Esophagus muscularis mucosa (tissue), 4 donors: ENCODE results near the gene SH2D6.

Experiments
- EP300 ChIP-seq: sonication (generic); formaldehyde crosslinking; IDR thresholded peaks from one replicate; pipeline ENCODE4 v1.6.1; 2017; ENCODE audit warnings: antibody characterized with exemption
- POLR2A ChIP-seq: fragments of 450-650 bp; IDR thresholded peaks from one replicate; pipeline ENCODE4 v1.6.1; 2017; ENCODE audit warnings: antibody characterized with exemption, moderate library complexity, mild to moderate bottlenecking, low read depth
- POLR2AphosphoS5 ChIP-seq, 2 donors: sonication (generic); formaldehyde crosslinking; IDR thresholded peaks; one replicate each; pipeline ENCODE4 v1.6.1; 2017; ENCODE audit warnings: antibody characterized with exemption in 2 of 2
- TF ChIP-seq, protein P1 (sequence below), 3 experiments: fragments of 200-600 bp in 2 of 3; fragments of 450-650 bp in 1 of 3; sonication (generic) in 2 of 3; IDR thresholded peaks; one replicate each; pipeline ENCODE4 v1.5.1; 2017 to 2019; ENCODE audit warnings: antibody characterized with exemption in 3 of 3, mild to moderate bottlenecking in 2 of 3, moderate library complexity in 1 of 3

DNA sequence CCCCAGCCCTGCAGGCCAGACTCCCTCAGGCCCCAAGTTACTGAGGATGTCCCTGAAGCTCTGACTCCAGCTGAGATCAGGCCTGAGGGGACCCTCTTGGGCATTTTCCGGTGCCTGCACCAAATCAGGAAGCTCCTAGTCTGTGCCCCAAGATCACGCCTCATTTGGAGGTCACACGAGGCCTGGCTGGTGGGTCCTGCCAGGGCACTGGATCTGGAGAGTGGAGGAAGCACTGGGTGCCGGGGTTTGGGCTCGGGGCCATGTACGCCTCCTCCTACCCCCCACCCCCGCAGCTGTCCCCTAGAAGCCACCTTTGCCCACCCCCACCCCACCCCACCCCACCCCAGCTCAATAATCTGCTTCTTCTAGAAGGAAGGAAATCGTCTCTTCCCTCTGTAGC, 16.2 kb downstream of the SH2D6 start:
- TF ChIP-seq, protein P1, sequence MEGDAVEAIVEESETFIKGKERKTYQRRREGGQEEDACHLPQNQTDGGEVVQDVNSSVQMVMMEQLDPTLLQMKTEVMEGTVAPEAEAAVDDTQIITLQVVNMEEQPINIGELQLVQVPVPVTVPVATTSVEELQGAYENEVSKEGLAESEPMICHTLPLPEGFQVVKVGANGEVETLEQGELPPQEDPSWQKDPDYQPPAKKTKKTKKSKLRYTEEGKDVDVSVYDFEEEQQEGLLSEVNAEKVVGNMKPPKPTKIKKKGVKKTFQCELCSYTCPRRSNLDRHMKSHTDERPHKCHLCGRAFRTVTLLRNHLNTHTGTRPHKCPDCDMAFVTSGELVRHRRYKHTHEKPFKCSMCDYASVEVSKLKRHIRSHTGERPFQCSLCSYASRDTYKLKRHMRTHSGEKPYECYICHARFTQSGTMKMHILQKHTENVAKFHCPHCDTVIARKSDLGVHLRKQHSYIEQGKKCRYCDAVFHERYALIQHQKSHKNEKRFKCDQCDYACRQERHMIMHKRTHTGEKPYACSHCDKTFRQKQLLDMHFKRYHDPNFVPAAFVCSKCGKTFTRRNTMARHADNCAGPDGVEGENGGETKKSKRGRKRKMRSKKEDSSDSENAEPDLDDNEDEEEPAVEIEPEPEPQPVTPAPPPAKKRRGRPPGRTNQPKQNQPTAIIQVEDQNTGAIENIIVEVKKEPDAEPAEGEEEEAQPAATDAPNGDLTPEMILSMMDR (IDR thresholded peaks at IDR 0.05), result no peak
- TF ChIP-seq POLR2AphosphoS5 (IDR thresholded peaks at IDR 0.05) (no peak), EP300 (no peak), POLR2A (no peak)
